B cell (primary cell): ENCODE data around the gene MAST2. TPM values are rescaled to one million over a fixed set of nuclear protein-coding genes. Genes with fewer than 3 reads are reported as not detected.

Source experiments
- ATAC-seq: fragments of 200-7000 bp; cut with Tn5 transposase; one replicate; pipeline ENCODE4 v1.10.0; 2021; ENCODE audit warnings: low read depth, mild to moderate bottlenecking, moderate number of reproducible peaks, moderate library complexity
- CTCF ChIA-PET: fragments of 350-600 bp; sonication (Branson Sonifier 250); formaldehyde crosslinking; loops from one replicate; lab custom pipeline; 2021; ENCODE audit warnings: antibody characterized with exemption, inconsistent platforms; lab: Charles Lee
- POLR2A ChIA-PET: fragments of 350-600 bp; sonication (Branson Sonifier 250); formaldehyde crosslinking; loops from one replicate; lab custom pipeline; 2021; ENCODE audit warnings: antibody characterized with exemption; lab: Charles Lee
- DNase-seq: peaks from one replicate; pipeline ENCODE4 v3.0.0; 2013
- H2AFZ ChIP-seq: 2 replicates; pipeline ENCODE4 v1.6.1; 2012; ENCODE audit warnings: mild to moderate bottlenecking, low read depth, low read length; ENCODE audit not compliant: insufficient read depth, poor library complexity, severe bottlenecking
- H3K27ac ChIP-seq, 2 donors: 1 replicate in 1 of 2; 2 replicates in 1 of 2; pipeline ENCODE4 v1.5.1; 2012 to 2013; ENCODE audit warnings: low read length in 2 of 2, mild to moderate bottlenecking in 2 of 2, moderate library complexity in 1 of 2
- H3K27me3 ChIP-seq, 4 experiments: fragments of 200-600 bp in 1 of 4; sonication (generic) in 1 of 4; replicated peaks in 1 of 4; 1 replicate in 2 of 4; 2 replicates in 2 of 4; pipeline versions ENCODE4 v1.6.1 to v1.7.0; 2013 to 2016; ENCODE audit warnings: low read length in 3 of 4, mild to moderate bottlenecking in 2 of 4, mixed read lengths in 1 of 4, moderate library complexity in 1 of 4; ENCODE audit not compliant: insufficient read depth in 4 of 4, control insufficient read depth in 3 of 4; ENCODE audit errors: control extremely low read depth in 1 of 4
- H3K36me3 ChIP-seq, 2 experiments: replicated peaks in 1 of 2; 1 replicate in 1 of 2; 2 replicates in 1 of 2; pipeline versions ENCODE4 v1.6.1 to v1.7.1; 2013; ENCODE audit warnings: low read length in 1 of 2; ENCODE audit not compliant: insufficient read depth in 2 of 2, control insufficient read depth in 1 of 2; ENCODE audit errors: control extremely low read depth in 1 of 2, extremely low read depth in 1 of 2
- H3K4me1 ChIP-seq, 2 donors: fragments of 200-600 bp in 1 of 2; sonication (generic) in 1 of 2; 1 replicate in 1 of 2; 2 replicates in 1 of 2; pipeline versions ENCODE4 v1.5.1 to v1.6.1; 2013 to 2017; ENCODE audit warnings: low read length in 2 of 2; ENCODE audit not compliant: control insufficient read depth in 2 of 2, insufficient read depth in 2 of 2
- H3K4me2 ChIP-seq: replicated peaks from 2 replicates; pipeline ENCODE3; 2012; ENCODE audit warnings: mild to moderate bottlenecking, low read depth, low read length; ENCODE audit not compliant: poor library complexity, severe bottlenecking
- H3K4me3 ChIP-seq, 5 experiments: fragments of 200-600 bp in 1 of 5; sonication (generic) in 1 of 5; 1 replicate in 3 of 5; 2 replicates in 2 of 5; pipeline versions ENCODE4 v1.5.1 to v1.7.0; 2011 to 2016; ENCODE audit warnings: low read length in 4 of 5, mild to moderate bottlenecking in 4 of 5, low read depth in 2 of 5, control low read depth in 1 of 5, moderate library complexity in 1 of 5; ENCODE audit not compliant: insufficient read depth in 1 of 5; ENCODE audit errors: control extremely low read depth in 1 of 5, extremely low read depth in 1 of 5
- H3K79me2 ChIP-seq: fragments of 200-600 bp; sonication (generic); one replicate; pipeline ENCODE4 v1.6.0; 2016; ENCODE audit warnings: low read length; ENCODE audit not compliant: control insufficient read depth, insufficient read depth
- H3K9ac ChIP-seq: fragments of 200-600 bp; sonication (generic); 2 replicates; pipeline ENCODE4 v1.6.1; 2017; ENCODE audit warnings: mild to moderate bottlenecking, low read length, moderate library complexity
- H3K9me3 ChIP-seq, 3 donors: one replicate each; pipeline versions ENCODE4 v1.6.1 to v1.7.1; 2013; ENCODE audit warnings: low read length in 2 of 3; ENCODE audit not compliant: control insufficient read depth in 2 of 3, insufficient read depth in 1 of 3; ENCODE audit errors: control extremely low read depth in 1 of 3
- H4K20me1 ChIP-seq: 2 replicates; pipeline ENCODE4 v1.6.0; 2012; ENCODE audit warnings: mild to moderate bottlenecking, low read length; ENCODE audit not compliant: insufficient read depth, control insufficient read depth, poor library complexity, severe bottlenecking
- H3K27ac Mint-ChIP-seq: one replicate; pipeline ENCODE4 v1.8.0; 2021; ENCODE audit warnings: mixed read lengths
- H3K27me3 Mint-ChIP-seq: one replicate; pipeline ENCODE4 v1.8.0; 2021; ENCODE audit warnings: mixed read lengths
- H3K4me1 Mint-ChIP-seq: one replicate; pipeline ENCODE4 v1.8.0; 2021; ENCODE audit warnings: mixed read lengths
- H3K4me3 Mint-ChIP-seq: one replicate; pipeline ENCODE4 v1.8.0; 2021; ENCODE audit warnings: mixed read lengths
- H3K9me3 Mint-ChIP-seq: one replicate; pipeline ENCODE4 v1.8.0; 2022; ENCODE audit warnings: mixed read lengths; ENCODE audit not compliant: insufficient read depth
- CTCF ChIP-seq: fragments of 200-600 bp; IDR thresholded peaks from one replicate; pipeline ENCODE4 v1.8.0; 2022; ENCODE audit warnings: antibody characterized with exemption, mild to moderate bottlenecking
- EZH2 ChIP-seq: IDR thresholded peaks from 2 replicates; pipeline ENCODE4 v1.6.1; 2012; ENCODE audit warnings: borderline replicate concordance, low read depth, mild to moderate bottlenecking, moderate library complexity, low read length; ENCODE audit not compliant: insufficient read depth, poor library complexity, severe bottlenecking
- WGBS: methylation state at CpG from one replicate; pipeline ENCODE4 v1.1.5; 2013; ENCODE audit warnings: missing lambda C conversion rate; ENCODE audit not compliant: insufficient coverage; 5-methylcytosine and 5-hydroxymethylcytosine counted together
- intact Hi-C: fragments of 100-400 bp; cut with micrococcal nuclease; formaldehyde crosslinking; loops from one replicate; pipeline ENCODE4 v1.10.0; 2022
- polyA plus RNA-seq: library from polyadenylated mRNA; depleted of rRNA; stranded (reverse); fragments of >200 nt; gene quantifications from 2 replicates; pipeline ENCODE4 v1.2.3, GENCODE V29; 2012
- total RNA-seq, 2 donors: library from RNA; stranded (reverse); fragments of 120-200 nt in 1 of 2; gene quantifications; 1 replicate in 1 of 2; 2 replicates in 1 of 2; pipeline versions ENCODE4 v1.2.3 to v1.2.4, GENCODE V29; 2013 to 2022

Gene MAST2
- total and polyA plus RNA-seq, 2 donors (not counting 1 experiment from before 2014, with no cell fraction given), result 12.5 to 23.3 TPM

GRCh38 chr1:45863218-45863617, 59.8 kb downstream of the MAST2 start:
- ChIA-PET CTCF (no interaction called here), POLR2A (no interaction called here)
- Mint-ChIP-seq H3K27me3 (no peaks in the 10 kb centered on the region), H3K4me1 (peaks cover 5% of the 10 kb centered on the region), H3K9me3 (no peaks in the 10 kb centered on the region), H3K27ac (no peak overlapping the region), H3K4me3 (no peak overlapping the region)
- TF ChIP-seq CTCF (no peak), EZH2 (no peak)
- Histone ChIP-seq H3K9me3 (no peaks in the 10 kb centered on the region), H3K9ac (no peak overlapping the region), H3K4me2 (no peak overlapping the region), H3K36me3 (no peaks in the 10 kb centered on the region), H3K27me3 (no peaks in the 10 kb centered on the region), H3K4me3 (no peak overlapping the region), H3K79me2 (peaks cover 3% of the 10 kb centered on the region), H4K20me1 (no peaks in the 10 kb centered on the region), H3K27ac (no peak overlapping the region), H3K4me1 (no peaks in the 10 kb centered on the region), H2AFZ (no peak overlapping the region)
- WGBS, result no CpG with 5 or more reads among the region's 2 CpGs
- intact Hi-C loops, result no loop called here
- no peak for ATAC-seq
- no peak for DNase-seq

DNA sequence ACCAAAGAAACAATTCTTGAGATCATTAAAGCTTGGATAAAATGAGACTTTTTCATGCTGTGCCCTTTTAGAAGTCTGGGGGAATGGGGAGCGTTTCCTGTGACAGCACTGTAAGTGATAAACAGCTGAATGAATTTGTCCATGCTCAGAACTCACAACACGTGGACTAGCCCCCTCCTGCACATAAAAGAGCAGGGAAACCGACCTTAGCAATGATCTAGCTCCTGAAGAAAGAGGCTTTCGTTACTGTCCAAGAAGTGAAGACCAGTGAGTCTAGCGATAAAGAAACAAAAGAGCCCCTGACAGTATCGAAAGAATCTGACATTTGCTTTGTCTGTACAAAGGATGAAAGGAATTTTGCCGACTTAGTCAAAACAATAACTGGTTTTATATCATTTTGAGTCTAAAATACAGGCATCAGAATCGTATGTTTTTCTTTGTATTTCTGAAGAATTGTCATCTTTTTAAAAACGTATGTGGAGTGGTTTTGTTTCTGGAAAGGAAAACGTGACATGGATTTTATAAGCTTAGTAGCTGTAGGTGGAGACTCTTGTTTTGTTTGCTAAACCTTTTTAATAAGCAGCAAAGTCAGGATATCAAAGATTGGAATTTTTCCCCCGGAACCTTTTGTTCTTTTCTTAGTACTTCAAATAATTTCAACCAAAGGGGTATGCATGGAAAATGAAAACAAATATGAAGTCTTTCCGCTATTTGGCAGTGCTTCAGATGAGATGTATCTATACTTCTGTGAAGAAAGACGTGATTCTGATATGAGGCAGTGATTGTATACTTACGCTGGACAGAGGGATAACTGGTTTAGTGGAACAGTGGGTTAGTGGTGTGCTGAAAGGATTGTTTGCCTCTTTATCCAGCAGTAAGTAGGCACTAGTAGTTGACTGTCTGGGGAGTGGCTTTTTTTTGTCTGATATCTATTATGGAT, 61.0 kb downstream of the MAST2 start:
- Mint-ChIP-seq H3K4me1 (peaks cover 5% of the 10 kb centered on the region), H3K27me3 (no peaks in the 10 kb centered on the region), H3K9me3 (no peaks in the 10 kb centered on the region), H3K27ac (no peak overlapping the region), H3K4me3 (no peak overlapping the region)
- H3K4me3 ChIP-seq, result no peak overlapping the region
- DNase-seq, result no peak
- no peaks in the 10 kb centered on the region for H4K20me1 ChIP-seq
- H3K4me2 ChIP-seq, result no peak overlapping the region
- no peaks in the 10 kb centered on the region for H3K79me2 ChIP-seq
- intact Hi-C loops, result no loop called here
- CTCF ChIA-PET, result no interaction called here
- no peak for ATAC-seq
- no peak for TF ChIP-seq EZH2
- no peak for TF ChIP-seq CTCF
- H3K4me1 ChIP-seq, result no peaks in the 10 kb centered on the region
- POLR2A ChIA-PET, result no interaction called here
- no peak overlapping the region for H3K9ac ChIP-seq
- no peaks in the 10 kb centered on the region for H3K9me3 ChIP-seq
- WGBS, result 88% methylated on average over 9 of the region's 14 CpGs
- H2AFZ ChIP-seq, result no peak overlapping the region
- H3K36me3 ChIP-seq, result no peaks in the 10 kb centered on the region
- H3K27me3 ChIP-seq, result no peaks in the 10 kb centered on the region
- H3K27ac ChIP-seq, result no peak overlapping the region
